ENCODE measurements around the gene TIMELESS. TPM values are rescaled to one million over a fixed set of nuclear protein-coding genes. Genes with fewer than 3 reads are reported as not detected.

The TIMELESS gene
- total RNA-seq, 1 donor from 2014 or later: 3.4 TPM

- no peak for DNase-seq (ENCODE audit: low read depth)
- Histone ChIP-seq H3K36me3 (ENCODE audit: control insufficient read depth, insufficient read depth, low read length) (no peaks in the 10 kb centered on the region), H3K27me3 (ENCODE audit: control insufficient read depth, insufficient read depth, low read length) (no peaks in the 10 kb centered on the region), H3K4me3 (ENCODE audit: low read depth, low read length) (no peak overlapping the region)
- no peak for FAIRE-seq
- TF ChIP-seq, protein P1, sequence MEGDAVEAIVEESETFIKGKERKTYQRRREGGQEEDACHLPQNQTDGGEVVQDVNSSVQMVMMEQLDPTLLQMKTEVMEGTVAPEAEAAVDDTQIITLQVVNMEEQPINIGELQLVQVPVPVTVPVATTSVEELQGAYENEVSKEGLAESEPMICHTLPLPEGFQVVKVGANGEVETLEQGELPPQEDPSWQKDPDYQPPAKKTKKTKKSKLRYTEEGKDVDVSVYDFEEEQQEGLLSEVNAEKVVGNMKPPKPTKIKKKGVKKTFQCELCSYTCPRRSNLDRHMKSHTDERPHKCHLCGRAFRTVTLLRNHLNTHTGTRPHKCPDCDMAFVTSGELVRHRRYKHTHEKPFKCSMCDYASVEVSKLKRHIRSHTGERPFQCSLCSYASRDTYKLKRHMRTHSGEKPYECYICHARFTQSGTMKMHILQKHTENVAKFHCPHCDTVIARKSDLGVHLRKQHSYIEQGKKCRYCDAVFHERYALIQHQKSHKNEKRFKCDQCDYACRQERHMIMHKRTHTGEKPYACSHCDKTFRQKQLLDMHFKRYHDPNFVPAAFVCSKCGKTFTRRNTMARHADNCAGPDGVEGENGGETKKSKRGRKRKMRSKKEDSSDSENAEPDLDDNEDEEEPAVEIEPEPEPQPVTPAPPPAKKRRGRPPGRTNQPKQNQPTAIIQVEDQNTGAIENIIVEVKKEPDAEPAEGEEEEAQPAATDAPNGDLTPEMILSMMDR (IDR thresholded peaks at IDR 0.05; ENCODE audit: insufficient read depth, low read length, severe bottlenecking): no peak
Measured at GRCh38 chr12:56398324-56398723, 50.9 kb downstream of the TIMELESS start.

- H3K4me3 ChIP-seq (ENCODE audit: low read depth, low read length): no peak overlapping the region
- H3K27me3 ChIP-seq (ENCODE audit: control insufficient read depth, insufficient read depth, low read length): no peaks in the 10 kb centered on the region
- FAIRE-seq (no peak), DNase-seq (ENCODE audit: low read depth) (no peak)
- H3K36me3 ChIP-seq (ENCODE audit: control insufficient read depth, insufficient read depth, low read length): no peaks in the 10 kb centered on the region
- TF ChIP-seq, protein P1 (IDR thresholded peaks at IDR 0.05; ENCODE audit: insufficient read depth, low read length, severe bottlenecking): no peak
Measured at GRCh38 chr12:56392331-56392730, 56.9 kb downstream of the TIMELESS start.

- FAIRE-seq (no peak), DNase-seq (ENCODE audit: low read depth) (no peak)
- TF ChIP-seq, protein P1 (IDR thresholded peaks at IDR 0.05; ENCODE audit: insufficient read depth, low read length, severe bottlenecking): no peak
- H3K36me3 ChIP-seq (ENCODE audit: control insufficient read depth, insufficient read depth, low read length): no peaks in the 10 kb centered on the region
- no peak overlapping the region for H3K4me3 ChIP-seq (ENCODE audit: low read depth, low read length)
- no peaks in the 10 kb centered on the region for H3K27me3 ChIP-seq (ENCODE audit: control insufficient read depth, insufficient read depth, low read length)
Measured at GRCh38 chr12:56391721-56392120, 57.5 kb downstream of the TIMELESS start.

DNA sequence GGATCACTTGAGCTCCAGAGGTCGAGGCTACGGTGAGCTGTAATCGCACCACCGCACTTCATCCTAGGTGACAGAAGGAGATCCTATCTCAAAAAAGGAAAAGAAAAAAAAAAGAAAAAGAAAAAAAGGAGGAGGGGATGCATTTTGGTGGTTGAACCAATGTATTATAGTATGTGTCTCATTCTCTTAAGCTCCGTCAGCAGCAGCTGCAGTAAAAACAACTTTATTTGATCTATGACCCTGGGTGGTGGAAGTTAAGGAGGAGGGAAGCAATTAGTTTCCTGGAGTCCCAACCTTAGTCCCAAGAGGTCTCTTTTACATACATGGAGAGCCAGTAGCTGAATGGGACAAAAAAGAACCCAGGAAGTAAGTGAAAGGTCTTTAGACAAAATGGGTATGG, 59.8 kb downstream of the TIMELESS start:
- Histone ChIP-seq H3K36me3 (ENCODE audit: control insufficient read depth, insufficient read depth, low read length) (no peaks in the 10 kb centered on the region), H3K27me3 (ENCODE audit: control insufficient read depth, insufficient read depth, low read length) (no peaks in the 10 kb centered on the region), H3K4me3 (ENCODE audit: low read depth, low read length) (no peak overlapping the region)
- no peak for FAIRE-seq
- TF ChIP-seq, protein P1 (IDR thresholded peaks at IDR 0.05; ENCODE audit: insufficient read depth, low read length, severe bottlenecking): no peak
- no peak for DNase-seq (ENCODE audit: low read depth)

DNA sequence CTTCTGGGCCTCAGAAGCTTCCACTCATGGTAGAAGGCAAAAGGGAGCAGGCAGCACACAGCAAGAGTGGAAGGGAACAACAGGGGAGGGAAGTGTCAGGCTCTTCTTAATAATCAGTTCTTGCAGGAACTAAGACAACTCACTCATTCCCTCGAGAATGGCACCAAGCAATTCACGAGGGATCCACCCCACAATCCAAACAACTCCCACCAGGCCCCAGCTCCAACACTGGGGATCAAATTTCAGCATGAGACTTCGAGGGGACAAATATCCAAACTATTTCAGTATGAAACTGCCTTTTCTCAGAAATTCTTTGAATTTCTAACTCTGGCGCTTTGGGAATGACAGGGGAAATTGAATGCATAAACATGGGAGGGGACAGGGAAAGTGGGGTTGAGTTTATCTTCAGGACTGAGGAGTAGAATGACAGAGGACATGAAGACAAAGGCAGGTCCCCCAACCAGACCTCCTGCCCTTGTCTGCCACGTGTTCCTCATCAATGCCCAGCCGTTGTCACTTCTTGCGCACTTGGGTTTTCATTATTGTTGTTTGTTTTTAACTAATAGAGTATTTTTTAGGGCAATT, 62.0 kb downstream of the TIMELESS start:
- FAIRE-seq (no peak), DNase-seq (ENCODE audit: low read depth) (no peak)
- Histone ChIP-seq H3K27me3 (ENCODE audit: control insufficient read depth, insufficient read depth, low read length) (no peaks in the 10 kb centered on the region), H3K36me3 (ENCODE audit: control insufficient read depth, insufficient read depth, low read length) (no peaks in the 10 kb centered on the region), H3K4me3 (ENCODE audit: low read depth, low read length) (no peak overlapping the region)
- TF ChIP-seq, protein P1 (IDR thresholded peaks at IDR 0.05; ENCODE audit: insufficient read depth, low read length, severe bottlenecking): no peak

GRCh38 chr12:56385873-56386272, 63.4 kb downstream of the TIMELESS start:
- DNase-seq (ENCODE audit: low read depth): peak; percentile 20
- no peak overlapping the region for H3K4me3 ChIP-seq (ENCODE audit: low read depth, low read length)
- TF ChIP-seq, protein P1 (IDR thresholded peaks at IDR 0.05; ENCODE audit: insufficient read depth, low read length, severe bottlenecking): no peak

More at GRCh38 chr12:56385873-56386272, 63.4 kb downstream of the TIMELESS start:
- Histone ChIP-seq H3K36me3 (ENCODE audit: control insufficient read depth, insufficient read depth, low read length) (no peaks in the 10 kb centered on the region), H3K27me3 (ENCODE audit: control insufficient read depth, insufficient read depth, low read length) (no peaks in the 10 kb centered on the region)
- no peak for FAIRE-seq

Measured in bronchial epithelial cell (primary cell).